GM19351 (cell line): ENCODE results near the gene FXYD7.

Experiments used
- ATAC-seq: cut with Tn5 transposase; IDR thresholded peaks from one replicate; pipeline ENCODE4 v1.9.1; 2021; ENCODE audit warnings: mild to moderate bottlenecking, moderate library complexity; ENCODE audit not compliant: unreplicated experiment

FXYD7 gene

DNA sequence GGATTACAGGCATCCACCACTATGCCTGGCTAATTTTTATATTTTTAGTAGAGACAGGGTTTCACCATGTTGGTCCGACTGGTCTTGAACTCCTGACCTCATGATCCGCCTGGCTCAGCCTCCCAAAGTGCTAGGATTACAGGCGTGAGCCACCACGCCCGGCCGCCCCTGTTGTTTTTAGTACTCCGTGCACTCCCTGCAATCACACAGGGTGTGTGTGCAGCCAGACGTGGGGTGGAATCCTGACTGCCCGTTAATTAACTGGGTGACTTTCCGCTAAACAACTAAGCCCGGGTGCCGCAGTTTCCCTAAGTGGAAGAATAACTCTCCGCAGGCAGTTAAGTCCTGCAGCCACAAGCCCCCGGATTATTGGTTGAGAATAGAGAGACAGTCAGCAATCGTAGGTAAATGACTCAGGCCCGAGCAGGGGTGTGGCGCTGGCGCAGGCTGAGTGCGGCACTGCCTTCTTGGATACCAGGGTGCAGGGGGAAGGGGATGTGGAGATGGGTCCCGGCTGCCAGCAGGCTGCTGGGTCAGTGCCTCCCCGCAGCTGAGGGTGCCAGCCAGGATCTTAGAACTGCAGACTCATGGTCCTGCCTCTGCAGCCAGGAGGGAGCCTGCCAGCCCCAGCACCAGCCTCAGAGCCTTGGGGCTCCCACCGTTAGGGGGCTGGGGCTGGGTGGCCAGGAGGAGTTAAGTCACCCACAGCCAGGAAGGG, 33.5 kb upstream of the FXYD7 start:
- no peak for ATAC-seq

DNA sequence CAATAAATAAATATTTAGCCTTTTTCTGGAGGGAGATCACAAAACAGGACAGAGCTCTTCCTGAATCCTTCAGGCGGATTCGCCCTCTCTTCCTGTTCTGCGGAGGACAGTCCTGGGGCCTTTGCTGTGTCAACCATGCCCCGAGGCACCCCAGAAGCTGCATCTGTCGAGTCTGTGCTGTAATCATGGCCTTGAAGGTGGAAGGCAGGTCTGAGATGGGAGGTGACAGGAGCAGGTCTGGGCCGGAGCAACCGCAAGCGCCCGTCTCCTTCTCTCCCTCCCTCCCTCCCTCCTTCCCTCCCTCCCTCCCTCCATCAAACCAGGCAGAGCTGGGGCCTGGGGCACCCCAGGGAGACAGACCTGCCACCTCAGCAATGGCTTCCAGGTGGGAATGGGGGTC, 32.1 kb upstream of the FXYD7 start:
- no peak for ATAC-seq

GRCh38 chr19:35112995-35113688, 29.9 kb upstream of the FXYD7 start:
- ATAC-seq: no peak

DNA sequence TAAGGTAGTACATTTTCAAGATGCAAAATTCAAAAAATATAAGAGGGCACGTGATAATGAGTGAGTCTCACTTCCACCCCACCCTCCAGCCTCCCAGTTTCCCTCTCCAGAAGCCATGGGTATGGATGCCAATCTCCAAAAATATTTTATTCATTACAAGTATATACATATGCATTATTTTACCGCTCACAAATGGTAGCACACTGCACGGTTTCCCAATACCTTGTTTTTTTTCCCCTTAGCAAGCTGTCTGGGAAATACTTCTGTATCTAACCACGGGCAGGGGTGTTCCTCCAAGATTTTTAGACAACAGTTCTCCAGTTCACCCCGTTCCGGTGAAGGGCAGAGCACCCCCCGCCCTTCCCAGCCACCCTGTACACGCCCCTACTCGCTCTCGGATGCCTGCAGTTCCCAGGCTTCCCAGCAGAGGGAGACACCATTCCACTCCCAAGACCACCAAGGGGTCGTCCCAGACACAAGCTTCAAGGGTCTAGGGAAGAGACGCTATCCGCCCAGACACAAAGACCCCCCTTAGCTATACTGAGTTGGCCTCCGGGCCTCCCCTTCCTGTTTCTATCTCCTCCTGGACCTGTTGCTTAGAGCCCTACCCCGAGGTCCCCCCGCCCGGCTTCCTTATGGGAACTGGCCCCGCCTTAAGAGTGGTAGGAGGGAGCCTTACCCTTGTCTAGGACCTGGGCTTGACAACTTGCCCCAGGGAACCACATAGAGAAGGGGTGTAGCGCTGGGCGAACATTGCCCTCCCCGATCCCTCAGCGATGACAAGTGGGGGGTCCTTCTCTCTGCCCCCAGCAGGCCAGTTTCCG, 28.5 kb upstream of the FXYD7 start:
- ATAC-seq: no peak

GRCh38 chr19:35115177-35115951, 27.7 kb upstream of the FXYD7 start, which contains the start of gene FXYD3:
TSS of gene FXYD3 (plus strand) at chr19:35115823. CDS start at chr19:35119377, 3,554 bp downstream.
- no peak for ATAC-seq

DNA sequence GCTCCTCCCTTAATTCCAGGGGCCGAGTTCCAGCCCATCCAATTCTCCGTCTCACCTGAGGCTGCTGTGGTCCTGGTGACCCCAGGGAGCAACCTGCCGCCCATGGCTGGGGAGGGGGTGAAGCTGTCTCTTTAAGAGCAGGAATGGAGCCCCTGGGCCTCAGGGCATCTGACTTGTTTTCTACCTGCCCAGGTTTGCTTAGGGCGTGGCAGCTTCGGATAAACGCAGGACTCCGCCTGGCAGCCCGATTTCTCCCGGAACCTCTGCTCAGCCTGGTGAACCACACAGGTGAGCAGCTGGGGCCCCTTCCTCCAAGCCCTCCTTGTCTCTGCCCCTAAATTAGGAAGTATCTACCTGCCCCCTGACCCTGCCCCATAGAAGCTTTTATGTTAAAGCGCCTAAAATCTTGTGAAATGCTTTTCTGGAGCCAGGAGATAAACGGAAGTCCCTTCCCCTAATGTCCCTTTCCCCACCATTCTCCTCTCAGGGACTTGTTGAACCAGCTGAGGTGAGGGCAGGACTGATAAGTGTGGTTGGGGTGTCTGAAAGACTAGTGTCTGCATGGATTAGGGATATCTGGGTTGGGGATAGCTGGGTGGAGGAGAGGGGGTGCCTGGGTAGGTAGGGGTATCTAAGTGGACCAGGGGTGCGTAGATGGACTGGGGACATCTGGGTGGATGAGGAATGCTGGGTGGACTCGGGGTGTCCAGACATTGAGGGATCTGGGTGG, 26.8 kb upstream of the FXYD7 start:
- no peak for ATAC-seq

DNA sequence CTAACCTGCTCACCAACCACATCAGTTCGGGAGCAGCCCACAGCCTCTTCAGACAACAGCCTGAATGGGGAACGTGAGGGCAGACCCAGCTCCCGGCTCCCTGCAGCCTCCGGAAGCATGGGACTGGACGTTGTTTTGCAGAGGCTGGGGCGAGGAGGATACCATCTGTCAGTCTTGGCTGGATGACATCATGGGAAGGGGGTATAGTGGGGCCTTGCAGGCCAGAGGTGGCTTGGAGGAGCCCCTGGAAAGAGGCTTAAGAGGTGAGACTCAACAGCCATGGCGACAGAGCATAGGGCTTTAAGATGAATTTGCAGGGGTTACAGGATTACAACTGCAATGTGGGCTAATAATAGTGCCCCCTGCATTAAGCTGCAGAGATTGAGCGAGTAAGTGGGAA, 25.9 kb upstream of the FXYD7 start:
- ATAC-seq: no peak

DNA sequence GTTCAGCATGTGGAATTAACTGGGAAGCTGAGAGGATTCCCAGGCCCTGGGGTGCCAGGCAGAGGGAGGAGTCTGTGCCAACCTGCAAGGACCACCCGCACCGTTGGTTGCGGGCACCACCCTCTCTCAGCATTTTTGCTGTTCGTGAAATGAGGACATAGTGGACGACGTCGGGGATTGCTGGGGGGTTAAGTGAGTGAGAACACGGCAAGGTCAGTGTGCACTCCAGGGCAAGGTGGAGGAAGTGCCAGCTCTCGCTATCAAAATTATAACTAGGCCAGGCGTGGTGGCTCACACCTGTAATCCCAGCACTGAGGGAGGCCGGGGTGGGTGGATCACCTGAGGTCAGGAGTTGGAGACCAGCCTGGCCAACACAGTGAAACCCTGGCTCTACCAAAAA, 25.3 kb upstream of the FXYD7 start:
- no peak for ATAC-seq

GRCh38 chr19:35118268-35119020, 24.6 kb upstream of the FXYD7 start:
- ATAC-seq: no peak

DNA sequence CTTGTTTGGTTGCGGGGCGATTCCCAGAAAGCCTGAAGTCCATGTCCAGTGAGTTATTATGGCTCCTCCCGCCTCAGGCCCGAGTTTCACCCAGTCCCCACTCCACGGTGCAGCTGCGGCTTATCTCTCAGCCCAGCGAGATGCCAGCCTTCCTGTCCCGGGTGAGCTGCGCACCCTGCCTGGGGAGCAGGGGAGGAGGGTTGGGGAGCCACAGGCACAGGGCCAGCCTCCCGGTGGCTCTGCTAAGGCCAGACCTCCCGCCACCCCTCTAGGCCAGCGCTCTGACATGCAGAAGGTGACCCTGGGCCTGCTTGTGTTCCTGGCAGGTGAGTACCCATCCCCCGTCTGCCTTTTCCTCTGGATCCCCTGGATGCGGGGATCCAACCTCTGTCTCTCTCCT, 24.0 kb upstream of the FXYD7 start:
- ATAC-seq: no peak

GRCh38 chr19:35119578-35120155, 23.4 kb upstream of the FXYD7 start:
- no peak for ATAC-seq

- ATAC-seq: no peak
Measured at GRCh38 chr19:35120492-35120891, 22.6 kb upstream of the FXYD7 start.

DNA sequence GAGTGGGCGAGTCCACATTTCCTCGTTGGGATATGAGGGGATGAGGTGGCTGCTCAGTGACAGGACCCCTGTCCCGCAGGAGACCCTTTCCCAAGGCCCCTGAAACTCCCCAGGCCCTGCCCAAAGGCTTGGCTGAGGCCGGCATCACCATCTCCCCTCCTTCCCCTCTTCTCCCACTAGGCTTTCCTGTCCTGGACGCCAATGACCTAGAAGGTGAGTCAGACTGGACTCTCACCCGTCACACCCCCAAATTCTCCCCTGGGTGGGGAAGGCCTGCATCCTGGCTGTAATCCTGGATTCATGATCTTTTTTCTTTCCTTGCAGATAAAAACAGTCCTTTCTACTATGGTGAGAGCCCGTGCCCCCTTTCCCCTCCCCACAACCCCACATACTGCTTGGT, 22.2 kb upstream of the FXYD7 start:
- ATAC-seq: no peak

- no peak for ATAC-seq
Measured at GRCh38 chr19:35122687-35123551, 20.1 kb upstream of the FXYD7 start.

DNA sequence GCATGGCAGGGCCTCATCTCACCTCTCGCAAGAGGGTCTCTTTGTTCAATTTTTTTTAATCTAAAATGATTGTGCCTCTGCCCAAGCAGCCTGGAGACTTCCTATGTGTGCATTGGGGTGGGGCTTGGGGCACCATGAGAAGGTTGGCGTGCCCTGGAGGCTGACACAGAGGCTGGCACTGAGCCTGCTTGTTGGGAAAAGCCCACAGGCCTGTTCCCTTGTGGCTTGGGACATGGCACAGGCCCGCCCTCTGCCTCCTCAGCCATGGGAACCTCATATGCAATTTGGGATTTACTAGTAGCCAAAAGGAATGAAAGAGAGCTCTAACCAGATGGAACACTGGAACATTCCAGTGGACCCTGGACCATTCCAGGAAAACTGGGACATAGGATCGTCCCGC, 19.5 kb upstream of the FXYD7 start:
- no peak for ATAC-seq

- ATAC-seq: no peak
Measured at GRCh38 chr19:35124098-35125060, 18.7 kb upstream of the FXYD7 start.

DNA sequence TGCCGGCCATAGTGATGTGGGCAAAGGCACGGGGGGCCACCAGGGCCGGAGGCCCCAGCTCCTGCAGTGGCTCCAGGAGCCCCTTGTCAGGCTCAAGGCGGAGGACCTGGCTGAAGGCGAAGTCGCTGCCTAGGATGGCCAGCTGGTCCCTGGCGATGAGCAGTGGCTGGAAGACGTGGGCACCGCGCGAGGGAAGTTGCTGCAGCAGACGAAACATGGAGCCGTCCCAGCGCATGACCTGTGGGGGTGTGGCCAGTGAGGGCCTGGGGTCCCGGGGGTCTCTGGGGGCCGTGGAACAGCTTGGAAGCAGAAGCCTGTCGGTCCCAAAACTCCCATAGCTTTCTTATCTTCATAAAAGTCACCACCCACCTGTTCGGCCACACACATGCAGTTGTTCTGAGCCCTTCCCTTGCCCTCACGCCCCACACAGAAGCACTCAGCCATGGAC, 17.8 kb upstream of the FXYD7 start:
- no peak for ATAC-seq
